ENCODE data around the gene ADAM12. TPM values are rescaled to one million over a fixed set of nuclear protein-coding genes. Genes with fewer than 3 reads are reported as not detected.

The ADAM12 gene
- polyA plus RNA-seq, 3 donors, result 0.05 TPM; not detected in 2

GRCh38 chr10:126001576-126001975 is 386.7 kb downstream of the ADAM12 start:
- no peaks in the 10 kb centered on the region for H4K20me1 ChIP-seq (ENCODE audit: insufficient read depth, low read length)
- H3K36me3 ChIP-seq (replicated peaks in 1 of 2; ENCODE audit: control insufficient read depth in 1 of 2, insufficient read depth in 2 of 2, low read length in 2 of 2), result no peaks in the 10 kb centered on the region
- H3K4me2 ChIP-seq (replicated peaks; ENCODE audit: extremely low read depth, low read length, poor library complexity, severe bottlenecking), result no peak overlapping the region
- Mint-ChIP-seq H3K9me3 (no peaks in the 10 kb centered on the region), H3K27ac (no peak overlapping the region), H3K4me1 (no peaks in the 10 kb centered on the region), H3K4me3 (no peak overlapping the region), H3K27me3 (ENCODE audit: low read depth in 3 of 3) (peaks cover 0 to 3% (median 0%) of the 10 kb centered on the region in 3 donors), H3K36me3 (no peaks in the 10 kb centered on the region)
- WGBS (ENCODE audit: insufficient coverage), result no CpG with 5 or more reads among the region's 2 CpGs
- no peak overlapping the region for H2AFZ ChIP-seq (ENCODE audit: insufficient read depth, low read depth, low read length, poor library complexity, severe bottlenecking)
- H3K9ac ChIP-seq (ENCODE audit: insufficient read depth, low read length, poor library complexity, severe bottlenecking), result no peak overlapping the region
- no peaks in the 10 kb centered on the region for H3K4me1 ChIP-seq (ENCODE audit: control insufficient read depth in 1 of 2, insufficient read depth in 2 of 2, low read length in 2 of 2)
- H3K4me3 ChIP-seq (replicated peaks in 1 of 3; ENCODE audit: low read depth in 2 of 3, low read length in 3 of 3), result no peak overlapping the region
- intact Hi-C loops (cut with micrococcal nuclease), result no loop called here
- TF ChIP-seq, protein P1, sequence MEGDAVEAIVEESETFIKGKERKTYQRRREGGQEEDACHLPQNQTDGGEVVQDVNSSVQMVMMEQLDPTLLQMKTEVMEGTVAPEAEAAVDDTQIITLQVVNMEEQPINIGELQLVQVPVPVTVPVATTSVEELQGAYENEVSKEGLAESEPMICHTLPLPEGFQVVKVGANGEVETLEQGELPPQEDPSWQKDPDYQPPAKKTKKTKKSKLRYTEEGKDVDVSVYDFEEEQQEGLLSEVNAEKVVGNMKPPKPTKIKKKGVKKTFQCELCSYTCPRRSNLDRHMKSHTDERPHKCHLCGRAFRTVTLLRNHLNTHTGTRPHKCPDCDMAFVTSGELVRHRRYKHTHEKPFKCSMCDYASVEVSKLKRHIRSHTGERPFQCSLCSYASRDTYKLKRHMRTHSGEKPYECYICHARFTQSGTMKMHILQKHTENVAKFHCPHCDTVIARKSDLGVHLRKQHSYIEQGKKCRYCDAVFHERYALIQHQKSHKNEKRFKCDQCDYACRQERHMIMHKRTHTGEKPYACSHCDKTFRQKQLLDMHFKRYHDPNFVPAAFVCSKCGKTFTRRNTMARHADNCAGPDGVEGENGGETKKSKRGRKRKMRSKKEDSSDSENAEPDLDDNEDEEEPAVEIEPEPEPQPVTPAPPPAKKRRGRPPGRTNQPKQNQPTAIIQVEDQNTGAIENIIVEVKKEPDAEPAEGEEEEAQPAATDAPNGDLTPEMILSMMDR (IDR thresholded peaks at IDR 0.05), result no peak
- no peaks in the 10 kb centered on the region for H3K27me3 ChIP-seq (ENCODE audit: control insufficient read depth in 2 of 2, insufficient read depth in 2 of 2, low read length in 2 of 2)
- H3K79me2 ChIP-seq (ENCODE audit: insufficient read depth, low read length), result no peaks in the 10 kb centered on the region
- no peak overlapping the region for H3K27ac ChIP-seq (ENCODE audit: low read depth in 1 of 2, low read length in 2 of 2)
- no peaks in the 10 kb centered on the region for H3K9me3 ChIP-seq (replicated peaks in 1 of 2; ENCODE audit: control insufficient read depth in 1 of 2, insufficient read depth in 1 of 2, low read length in 2 of 2)
- DNase-seq, result no peak

DNA sequence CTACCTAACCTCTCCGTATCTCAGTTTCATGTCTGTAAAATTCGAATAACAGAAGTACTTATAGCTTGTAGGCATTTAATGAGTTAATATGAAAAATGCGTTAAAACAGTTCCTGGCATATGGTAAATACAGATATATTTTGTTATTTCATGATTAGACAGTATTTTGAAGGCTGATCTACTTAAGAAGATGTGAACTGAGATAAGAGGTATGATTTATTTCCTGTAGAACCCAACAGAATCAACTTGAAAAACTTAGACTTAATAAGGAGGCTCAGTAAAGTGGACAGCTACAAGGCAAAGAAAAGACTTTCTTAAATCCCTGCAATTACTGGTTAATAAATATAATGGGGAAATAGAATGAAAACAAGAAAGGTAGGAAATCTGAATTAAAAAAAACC is 388.6 kb downstream of the ADAM12 start:
- Mint-ChIP-seq H3K27me3 (ENCODE audit: low read depth in 3 of 3) (peaks cover 0 to 3% (median 0%) of the 10 kb centered on the region in 3 donors), H3K36me3 (no peaks in the 10 kb centered on the region), H3K9me3 (no peaks in the 10 kb centered on the region), H3K27ac (no peak overlapping the region), H3K4me1 (no peaks in the 10 kb centered on the region), H3K4me3 (no peak overlapping the region)
- Histone ChIP-seq H3K27ac (ENCODE audit: low read depth in 1 of 2, low read length in 2 of 2) (no peak overlapping the region), H3K36me3 (replicated peaks in 1 of 2; ENCODE audit: control insufficient read depth in 1 of 2, insufficient read depth in 2 of 2, low read length in 2 of 2) (no peaks in the 10 kb centered on the region), H3K4me1 (ENCODE audit: control insufficient read depth in 1 of 2, insufficient read depth in 2 of 2, low read length in 2 of 2) (no peaks in the 10 kb centered on the region), H3K4me3 (replicated peaks in 1 of 3; ENCODE audit: low read depth in 2 of 3, low read length in 3 of 3) (no peak overlapping the region), H4K20me1 (ENCODE audit: insufficient read depth, low read length) (no peaks in the 10 kb centered on the region), H2AFZ (ENCODE audit: insufficient read depth, low read depth, low read length, poor library complexity, severe bottlenecking) (no peak overlapping the region), H3K9me3 (replicated peaks in 1 of 2; ENCODE audit: control insufficient read depth in 1 of 2, insufficient read depth in 1 of 2, low read length in 2 of 2) (no peaks in the 10 kb centered on the region), H3K79me2 (ENCODE audit: insufficient read depth, low read length) (no peaks in the 10 kb centered on the region), H3K9ac (ENCODE audit: insufficient read depth, low read length, poor library complexity, severe bottlenecking) (no peak overlapping the region), H3K27me3 (ENCODE audit: control insufficient read depth in 2 of 2, insufficient read depth in 2 of 2, low read length in 2 of 2) (no peaks in the 10 kb centered on the region), H3K4me2 (replicated peaks; ENCODE audit: extremely low read depth, low read length, poor library complexity, severe bottlenecking) (no peak overlapping the region)
- WGBS (ENCODE audit: insufficient coverage), result 100% methylated on average over 1 of the region's 3 CpGs
- intact Hi-C loops (cut with micrococcal nuclease), result no loop called here
- TF ChIP-seq, protein P1 (IDR thresholded peaks at IDR 0.05), result no peak
- DNase-seq, result no peak
